GM10266 (cell line): Measurements from ENCODE around the gene GMPR.

ENCODE experiments used
- DNase-seq: peaks from one replicate; pipeline ENCODE4 v3.0.0; 2012; ENCODE audit errors: extremely low spot score
- TF ChIP-seq, protein P1 (sequence below): IDR thresholded peaks from 2 replicates; pipeline ENCODE4 v1.5.1; 2012; ENCODE audit warnings: mild to moderate bottlenecking, low read depth; ENCODE audit not compliant: control insufficient read depth, insufficient read depth; ENCODE audit errors: missing control alignments

The GMPR gene

DNA sequence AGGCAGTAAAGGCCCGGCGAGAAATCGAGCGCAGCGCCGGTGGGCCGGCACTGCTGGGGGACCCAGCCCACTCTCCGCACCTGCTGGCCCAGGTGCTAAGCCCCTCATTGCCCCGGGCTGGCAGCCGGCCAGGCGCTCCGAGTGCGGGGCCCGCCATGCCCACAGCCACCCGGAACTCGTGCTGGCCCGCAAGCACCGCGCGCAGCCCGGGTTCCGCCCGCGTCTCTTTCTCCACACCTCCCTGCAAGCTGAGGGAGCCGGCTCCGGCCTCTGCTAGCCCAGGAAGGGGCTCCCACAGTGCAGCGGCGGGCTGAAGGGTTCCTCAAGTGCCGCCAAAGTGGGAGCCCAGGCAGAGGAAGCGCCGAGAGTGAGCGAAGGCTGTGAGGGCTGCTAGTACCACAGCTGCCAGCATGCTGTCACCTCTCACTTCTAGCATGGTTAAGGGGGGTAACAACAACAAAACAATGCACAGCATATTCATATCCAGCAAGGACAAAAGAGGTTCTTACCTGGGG is 11.3 kb upstream of the GMPR start:
- TF ChIP-seq, protein P1, sequence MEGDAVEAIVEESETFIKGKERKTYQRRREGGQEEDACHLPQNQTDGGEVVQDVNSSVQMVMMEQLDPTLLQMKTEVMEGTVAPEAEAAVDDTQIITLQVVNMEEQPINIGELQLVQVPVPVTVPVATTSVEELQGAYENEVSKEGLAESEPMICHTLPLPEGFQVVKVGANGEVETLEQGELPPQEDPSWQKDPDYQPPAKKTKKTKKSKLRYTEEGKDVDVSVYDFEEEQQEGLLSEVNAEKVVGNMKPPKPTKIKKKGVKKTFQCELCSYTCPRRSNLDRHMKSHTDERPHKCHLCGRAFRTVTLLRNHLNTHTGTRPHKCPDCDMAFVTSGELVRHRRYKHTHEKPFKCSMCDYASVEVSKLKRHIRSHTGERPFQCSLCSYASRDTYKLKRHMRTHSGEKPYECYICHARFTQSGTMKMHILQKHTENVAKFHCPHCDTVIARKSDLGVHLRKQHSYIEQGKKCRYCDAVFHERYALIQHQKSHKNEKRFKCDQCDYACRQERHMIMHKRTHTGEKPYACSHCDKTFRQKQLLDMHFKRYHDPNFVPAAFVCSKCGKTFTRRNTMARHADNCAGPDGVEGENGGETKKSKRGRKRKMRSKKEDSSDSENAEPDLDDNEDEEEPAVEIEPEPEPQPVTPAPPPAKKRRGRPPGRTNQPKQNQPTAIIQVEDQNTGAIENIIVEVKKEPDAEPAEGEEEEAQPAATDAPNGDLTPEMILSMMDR, result no peak
- no peak for DNase-seq

DNA sequence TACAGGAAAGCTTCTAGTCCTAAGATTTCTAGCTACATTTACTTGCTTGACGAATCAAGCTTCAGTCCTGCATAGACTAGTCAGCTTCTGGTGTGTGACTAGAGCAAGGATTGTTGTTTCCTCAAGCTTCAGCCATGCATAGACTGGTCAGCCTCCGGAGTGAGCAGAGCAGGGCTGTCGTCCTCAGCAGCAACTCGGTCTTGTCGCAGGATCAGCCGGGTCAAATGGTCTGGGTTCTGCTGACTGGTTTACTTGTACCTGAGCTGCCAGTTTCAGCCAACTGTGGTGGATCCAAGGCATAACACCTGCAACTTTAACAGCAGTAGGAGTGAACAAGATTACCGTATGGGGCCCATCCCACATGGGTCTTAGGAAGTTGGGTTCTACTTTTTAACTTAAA is 10.8 kb upstream of the GMPR start:
- TF ChIP-seq, protein P1, result no peak
- no peak for DNase-seq

DNA sequence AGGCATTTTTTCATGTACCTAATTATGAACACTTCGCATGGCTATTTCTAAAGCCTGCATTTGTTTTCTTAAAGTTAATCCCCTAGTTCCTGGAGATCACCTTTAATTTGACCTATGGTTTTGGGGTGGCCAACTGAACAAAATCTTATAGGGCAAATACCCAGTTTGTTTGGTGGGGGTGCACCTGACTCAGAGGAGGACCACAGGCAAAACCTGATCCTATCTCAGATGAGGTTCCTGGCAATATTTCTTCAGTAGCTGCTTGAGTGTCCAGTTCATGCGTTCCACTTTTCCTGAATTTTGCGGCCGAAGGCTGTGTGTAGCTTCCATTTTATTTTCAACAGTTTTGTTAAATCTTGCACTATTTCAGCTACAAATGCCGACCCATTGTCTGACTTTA is 10.3 kb upstream of the GMPR start:
- TF ChIP-seq, protein P1, result no peak
- DNase-seq, result no peak

DNA sequence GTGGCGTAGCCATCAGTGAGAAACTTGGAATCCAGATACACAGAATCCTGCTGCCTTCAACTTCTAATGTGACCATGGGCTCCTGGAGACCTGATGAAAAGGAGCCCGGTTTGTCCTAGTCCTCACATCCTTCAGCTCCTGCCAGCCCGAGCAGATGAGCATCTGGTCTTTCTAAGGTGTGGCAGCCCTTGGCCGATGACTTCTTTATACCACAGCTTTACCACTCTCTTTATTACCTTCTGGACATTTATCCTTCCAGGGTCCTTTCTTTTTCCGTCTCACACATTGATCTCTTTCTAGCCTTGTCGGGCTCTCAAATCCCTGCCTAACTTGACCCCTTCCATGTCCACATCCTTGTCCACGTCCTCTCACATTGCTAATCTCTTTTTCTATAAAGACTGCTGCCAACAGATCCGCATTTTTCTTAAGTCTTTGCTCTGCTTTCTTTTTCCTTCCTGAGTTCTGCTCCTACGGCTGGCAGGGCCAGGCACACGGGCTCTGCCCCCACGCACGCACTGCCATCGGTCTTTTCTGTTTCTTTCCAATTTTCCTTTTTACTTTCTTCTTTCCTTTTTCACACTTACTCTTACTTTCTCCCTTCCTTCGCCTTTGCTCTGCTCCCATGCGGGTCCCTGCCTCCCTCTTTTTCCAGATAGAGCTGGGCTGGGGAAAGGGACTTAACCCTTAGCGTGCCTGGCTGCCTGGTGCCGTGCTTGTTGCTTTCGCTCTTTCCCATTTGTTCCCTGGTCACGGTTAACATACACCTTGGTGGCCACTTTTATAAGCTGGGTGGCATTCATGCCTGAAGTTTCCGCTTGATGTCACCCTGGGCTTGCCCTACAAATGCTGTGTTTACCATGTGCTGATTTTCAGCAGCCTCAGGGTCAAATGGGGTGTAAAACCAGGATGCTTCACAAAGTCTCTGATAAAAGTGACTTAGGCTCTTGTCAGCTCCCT is 9.4 kb upstream of the GMPR start:
- DNase-seq, result no peak
- TF ChIP-seq, protein P1, result no peak

DNA sequence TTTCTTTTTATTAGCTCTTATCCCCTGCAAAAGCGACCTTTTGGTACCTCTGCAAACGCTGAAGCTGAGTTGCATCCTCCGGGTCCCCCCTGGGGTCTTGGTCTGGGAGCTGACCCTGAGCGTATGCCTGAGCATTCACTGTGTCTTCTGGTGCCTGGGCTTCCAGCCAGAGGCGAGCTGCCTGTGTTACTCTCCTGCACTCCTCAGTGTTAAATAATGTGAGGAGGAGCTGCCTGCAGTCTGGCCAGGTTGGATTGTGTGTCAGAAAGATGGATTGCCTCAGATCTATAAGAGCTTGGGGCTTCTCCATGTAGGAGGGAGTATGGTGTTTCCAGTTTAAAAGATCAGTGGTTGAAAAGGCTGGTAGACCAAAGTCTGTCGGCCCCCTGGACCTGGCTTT is 8.7 kb upstream of the GMPR start:
- TF ChIP-seq, protein P1, result no peak
- DNase-seq, result no peak

DNA sequence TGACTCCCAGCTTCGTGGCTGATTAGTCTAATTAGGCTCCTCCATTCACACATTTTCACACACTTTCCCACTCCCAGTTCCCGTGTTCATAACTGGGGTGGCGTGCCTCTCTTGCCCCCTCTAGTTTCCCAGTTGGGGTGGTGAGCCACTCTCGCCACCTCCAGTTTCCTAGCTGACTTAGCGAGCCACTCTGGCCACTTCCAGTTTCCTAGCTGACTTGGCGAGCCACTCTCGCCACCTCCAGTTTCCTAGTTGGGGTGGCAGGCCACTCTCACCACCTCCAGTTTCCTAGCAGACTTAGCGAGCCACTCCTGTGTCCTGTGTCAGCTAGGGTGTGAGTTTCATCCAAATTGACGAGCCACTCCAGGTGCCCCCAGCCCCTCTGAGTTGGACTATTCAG is 7.4 kb upstream of the GMPR start:
- TF ChIP-seq, protein P1, result no peak
- DNase-seq, result no peak

DNA sequence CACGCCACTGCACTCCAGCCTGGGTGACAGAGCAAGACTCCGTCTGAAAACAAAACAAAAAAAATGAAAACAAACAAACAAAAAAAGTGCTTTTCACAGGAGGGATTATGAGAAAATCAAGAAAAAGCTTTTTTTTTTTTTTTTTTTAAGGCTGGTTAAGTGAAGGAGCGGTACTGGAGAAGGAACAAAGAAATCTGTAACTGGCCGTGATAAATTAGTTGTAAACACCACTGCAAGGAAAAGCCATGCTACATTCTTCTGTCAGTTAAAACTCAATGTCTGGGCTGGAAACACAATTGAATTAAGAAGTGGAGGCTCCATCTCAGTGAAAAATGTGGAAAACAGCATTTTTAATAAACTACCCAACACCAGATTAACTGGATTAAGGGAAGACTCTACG is 6.3 kb upstream of the GMPR start:
- TF ChIP-seq, protein P1, result no peak
- no peak for DNase-seq
